GM23338 (cell line): ENCODE results near the gene HOXA5. TPM values are rescaled to one million over a fixed set of nuclear protein-coding genes. Genes with fewer than 3 reads are reported as not detected.

Source experiments
- ATAC-seq: fragments of 200-7000 bp; cut with Tn5 transposase; 3 replicates; pipeline ENCODE4 v1.9.1; 2020
- DNase-seq: peaks from one replicate; pipeline ENCODE4 v3.0.0-alpha.2; 2015; ENCODE audit warnings: low spot score
- H2AFZ ChIP-seq: fragments of 200-600 bp; sonication (generic); 2 replicates; pipeline ENCODE4 v1.8.0; 2016; ENCODE audit warnings: antibody characterized with exemption, mild to moderate bottlenecking, moderate library complexity
- H3F3A ChIP-seq: fragments of 200-600 bp; sonication (generic); replicated peaks from 2 replicates; pipeline ENCODE4 v1.8.0; 2017; ENCODE audit warnings: antibody characterized with exemption, mixed run types, low read depth
- H3K27ac ChIP-seq: fragments of 200-600 bp; sonication (generic); 2 replicates; pipeline ENCODE4 v1.6.1; 2016; ENCODE audit warnings: low read depth
- H3K27me3 ChIP-seq: fragments of 200-600 bp; sonication (generic); 2 replicates; pipeline ENCODE4 v1.8.0; 2016; ENCODE audit warnings: mild to moderate bottlenecking, mixed run types, moderate library complexity; ENCODE audit not compliant: insufficient read depth
- H3K36me3 ChIP-seq: fragments of 200-600 bp; sonication (generic); 2 replicates; pipeline ENCODE4 v1.8.0; 2016; ENCODE audit warnings: mild to moderate bottlenecking; ENCODE audit not compliant: insufficient read depth
- H3K4me1 ChIP-seq: fragments of 200-600 bp; sonication (generic); 2 replicates; pipeline ENCODE4 v1.8.0; 2016; ENCODE audit warnings: mild to moderate bottlenecking, moderate library complexity; ENCODE audit not compliant: insufficient read depth
- H3K4me2 ChIP-seq: fragments of 200-600 bp; sonication (generic); 2 replicates; pipeline ENCODE4 v1.7.1; 2017; ENCODE audit warnings: mixed run types
- H3K4me3 ChIP-seq: fragments of 200-600 bp; sonication (generic); 2 replicates; pipeline ENCODE4 v1.6.1; 2016; ENCODE audit warnings: mixed run types
- H3K79me2 ChIP-seq: fragments of 200-600 bp; sonication (generic); replicated peaks from 2 replicates; pipeline ENCODE4 v1.8.0; 2017; ENCODE audit warnings: mild to moderate bottlenecking; ENCODE audit not compliant: insufficient read depth
- H3K9me2 ChIP-seq: fragments of 200-600 bp; sonication (generic); 2 replicates; pipeline ENCODE4 v1.8.0; 2017; ENCODE audit not compliant: insufficient read depth
- H4K20me1 ChIP-seq: fragments of 200-600 bp; sonication (generic); replicated peaks from 2 replicates; pipeline ENCODE4 v1.8.0; 2017; ENCODE audit warnings: mild to moderate bottlenecking; ENCODE audit not compliant: insufficient read depth
- H3K27ac Mint-ChIP-seq: 2 replicates; pipeline ENCODE4 v1.8.0; 2020; ENCODE audit warnings: inconsistent platforms, mild to moderate bottlenecking, moderate library complexity, mixed read lengths
- H3K27me3 Mint-ChIP-seq: 3 replicates; pipeline ENCODE4 v1.8.0; 2022; ENCODE audit warnings: low read depth, mild to moderate bottlenecking, moderate library complexity, mixed read lengths, inconsistent platforms; ENCODE audit not compliant: insufficient read depth, poor library complexity
- H3K36me3 Mint-ChIP-seq: 3 replicates; pipeline ENCODE4 v1.8.0; 2021; ENCODE audit warnings: low read depth, mild to moderate bottlenecking, inconsistent platforms, moderate library complexity, mixed read lengths
- H3K4me1 Mint-ChIP-seq: 3 replicates; pipeline ENCODE4 v1.8.0; 2020; ENCODE audit warnings: mild to moderate bottlenecking, inconsistent platforms, mixed read lengths
- H3K4me3 Mint-ChIP-seq: 3 replicates; pipeline ENCODE4 v1.8.0; 2021; ENCODE audit warnings: moderate library complexity, mild to moderate bottlenecking, inconsistent platforms, mixed read lengths
- H3K9me3 Mint-ChIP-seq: 3 replicates; pipeline ENCODE4 v1.8.0; 2020; ENCODE audit warnings: moderate library complexity, mild to moderate bottlenecking, inconsistent platforms, mixed read lengths
- CREB1 ChIP-seq: fragments of 250-450 bp; sonication (Bioruptor Pico); IDR thresholded peaks from 2 replicates; pipeline ENCODE4 v1.5.0; 2020; ENCODE audit warnings: low read depth, mild to moderate bottlenecking, moderate library complexity
- EZH2 ChIP-seq: fragments of 200-600 bp; sonication (generic); IDR thresholded peaks from one replicate; pipeline ENCODE4 v1.8.0; 2017; ENCODE audit warnings: antibody characterized with exemption, mild to moderate bottlenecking, low read depth; ENCODE audit not compliant: unreplicated experiment
- STAT1 ChIP-seq: IDR thresholded peaks from one replicate; pipeline ENCODE4 v1.6.1; 2016; ENCODE audit warnings: antibody characterized with exemption; ENCODE audit not compliant: unreplicated experiment
- polyA plus RNA-seq: library from polyadenylated mRNA; unstranded; fragments of >200 nt; fragmentation: Nextera tagmentation; extraction: Ambion mirVana; gene quantifications from 2 replicates; pipeline ENCODE4 v1.2.1, GENCODE V29; 2016
- total RNA-seq: library from RNA; depleted of rRNA; stranded (reverse); fragments of >200 nt; shearing (Covaris generic); gene quantifications from 2 replicates; pipeline ENCODE4 v1.2.3, GENCODE V29; 2014
- TF ChIP-seq, protein P1 (sequence below), 2 experiments: fragments of 200-600 bp in 1 of 2; sonication (generic) in 1 of 2; conservative IDR thresholded peaks; 2 replicates each; pipeline versions ENCODE4 v1.5.1 to v1.6.1; 2016 to 2017; ENCODE audit warnings: antibody characterized with exemption in 2 of 2, low read depth in 2 of 2, mild to moderate bottlenecking in 2 of 2, moderate library complexity in 1 of 2

HOXA5 gene
- total and polyA plus RNA-seq, 2 experiments from 2014 or later = not detected

DNA sequence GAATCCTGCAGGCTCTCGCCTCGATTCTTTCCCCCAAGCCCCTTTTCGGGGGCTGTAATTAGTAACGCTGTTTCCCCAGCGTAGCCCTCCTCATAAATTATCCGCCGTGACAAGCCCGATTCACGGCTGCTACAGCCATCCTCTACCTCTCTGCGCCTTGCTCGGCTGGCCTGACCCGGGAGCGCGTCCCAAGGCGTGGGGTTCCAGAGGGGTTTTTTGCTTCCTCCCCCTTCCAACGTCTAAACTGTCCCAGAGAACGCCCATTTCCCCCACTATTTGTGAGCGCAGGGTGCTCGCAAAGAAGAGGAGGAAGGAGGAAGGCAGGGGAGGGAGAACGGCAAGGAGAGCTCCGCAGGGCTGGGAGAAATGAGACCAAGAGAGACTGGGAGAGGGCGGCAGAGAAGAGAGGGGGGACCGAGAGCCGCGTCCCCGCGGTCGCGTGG is 880 bp downstream of the HOXA5 start:
- Histone ChIP-seq H3K79me2 (no peaks in the 10 kb centered on the region), H3K36me3 (no peaks in the 10 kb centered on the region), H3K4me1 (peaks cover 36% of the 10 kb centered on the region), H3K4me2 (peak overlapping the region; percentile 93), H3K27ac (no peak overlapping the region), H3F3A (peaks cover 41% of the 10 kb centered on the region), H3K4me3 (peak overlapping the region; percentile 60), H4K20me1 (peaks cover 48% of the 10 kb centered on the region), H3K9me2 (no peaks in the 10 kb centered on the region), H2AFZ (peak overlapping the region; percentile 67; the same call in 1 of the 2 replicates), H3K27me3 (peaks cover 100% of the 10 kb centered on the region)
- no peak for DNase-seq
- Mint-ChIP-seq H3K4me1 (peaks cover 21% of the 10 kb centered on the region), H3K27ac (no peak overlapping the region), H3K4me3 (peak overlapping the region; percentile 63), H3K9me3 (peaks cover 22% of the 10 kb centered on the region; the same call in 2 of the 3 replicates), H3K36me3 (no peaks in the 10 kb centered on the region; the same call in 2 of the 3 replicates), H3K27me3 (peaks cover 100% of the 10 kb centered on the region)
- no peak; the same call in 2 of the 3 replicates for ATAC-seq
- TF ChIP-seq, protein P1, sequence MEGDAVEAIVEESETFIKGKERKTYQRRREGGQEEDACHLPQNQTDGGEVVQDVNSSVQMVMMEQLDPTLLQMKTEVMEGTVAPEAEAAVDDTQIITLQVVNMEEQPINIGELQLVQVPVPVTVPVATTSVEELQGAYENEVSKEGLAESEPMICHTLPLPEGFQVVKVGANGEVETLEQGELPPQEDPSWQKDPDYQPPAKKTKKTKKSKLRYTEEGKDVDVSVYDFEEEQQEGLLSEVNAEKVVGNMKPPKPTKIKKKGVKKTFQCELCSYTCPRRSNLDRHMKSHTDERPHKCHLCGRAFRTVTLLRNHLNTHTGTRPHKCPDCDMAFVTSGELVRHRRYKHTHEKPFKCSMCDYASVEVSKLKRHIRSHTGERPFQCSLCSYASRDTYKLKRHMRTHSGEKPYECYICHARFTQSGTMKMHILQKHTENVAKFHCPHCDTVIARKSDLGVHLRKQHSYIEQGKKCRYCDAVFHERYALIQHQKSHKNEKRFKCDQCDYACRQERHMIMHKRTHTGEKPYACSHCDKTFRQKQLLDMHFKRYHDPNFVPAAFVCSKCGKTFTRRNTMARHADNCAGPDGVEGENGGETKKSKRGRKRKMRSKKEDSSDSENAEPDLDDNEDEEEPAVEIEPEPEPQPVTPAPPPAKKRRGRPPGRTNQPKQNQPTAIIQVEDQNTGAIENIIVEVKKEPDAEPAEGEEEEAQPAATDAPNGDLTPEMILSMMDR (conservative IDR thresholded peaks at IDR 0.05; ENCODE audit: low read depth in 2 of 2) = no peak
- TF ChIP-seq EZH2 = peak; percentile 98

DNA sequence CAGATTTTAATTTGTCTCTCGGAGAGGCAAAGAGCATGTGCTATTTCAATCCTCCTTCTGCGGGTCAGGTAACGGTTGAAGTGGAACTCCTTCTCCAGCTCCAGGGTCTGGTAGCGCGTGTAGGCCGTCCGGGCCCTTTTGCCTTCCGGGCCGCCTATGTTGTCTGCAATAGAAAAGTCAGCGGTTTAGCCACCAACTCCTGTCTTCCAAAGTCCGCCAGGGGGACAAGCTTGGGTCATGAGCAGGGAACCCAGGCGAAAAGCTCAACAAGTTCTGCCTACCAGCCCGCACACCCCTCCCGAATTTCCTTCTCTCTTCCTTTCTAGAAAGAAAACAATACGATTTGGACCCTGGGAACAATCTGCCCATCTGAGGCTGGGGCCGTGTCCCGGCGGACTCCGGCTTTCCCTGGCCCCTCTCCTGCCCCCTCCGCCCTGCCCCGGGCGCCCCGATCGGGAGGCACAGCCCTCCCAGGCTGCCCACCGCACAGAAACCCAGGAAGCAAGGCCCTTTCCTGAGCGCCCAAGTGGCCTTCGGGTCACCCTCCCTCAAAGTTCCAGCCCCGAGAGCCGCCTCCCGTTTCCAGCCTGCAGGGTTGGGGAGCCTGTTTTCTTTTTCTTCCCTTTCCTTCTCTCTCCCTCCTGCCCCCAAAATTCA is 1.4 kb downstream of the HOXA5 start:
- DNase-seq = peak; percentile 75
- H3K79me2 ChIP-seq = no peaks in the 10 kb centered on the region
- peaks cover 100% of the 10 kb centered on the region for H3K27me3 ChIP-seq
- H2AFZ ChIP-seq = no peak overlapping the region
- H3K4me3 ChIP-seq = peak overlapping the region; percentile 60
- ATAC-seq = peak; percentile 9
- H3F3A ChIP-seq = peaks cover 44% of the 10 kb centered on the region
- peak overlapping the region; percentile 93 for H3K4me2 ChIP-seq
- no peak overlapping the region for H3K27ac ChIP-seq
- Mint-ChIP-seq H3K27me3 (peaks cover 100% of the 10 kb centered on the region), H3K4me1 (peaks cover 21% of the 10 kb centered on the region), H3K27ac (no peak overlapping the region), H3K4me3 (peak overlapping the region; percentile 63), H3K9me3 (peaks cover 19% of the 10 kb centered on the region; the same call in 2 of the 3 replicates), H3K36me3 (no peaks in the 10 kb centered on the region; the same call in 2 of the 3 replicates)
- H3K36me3 ChIP-seq = no peaks in the 10 kb centered on the region
- H3K4me1 ChIP-seq = peaks cover 31% of the 10 kb centered on the region
- H4K20me1 ChIP-seq = peaks cover 47% of the 10 kb centered on the region
- TF ChIP-seq EZH2 = peak; percentile 85
- no peak for TF ChIP-seq CREB1
- no peak for TF ChIP-seq STAT1
- TF ChIP-seq, protein P1 (conservative IDR thresholded peaks at IDR 0.05; ENCODE audit: low read depth in 2 of 2) = 0 out of 4 replicates have a peak, but pooled peaks have one; percentile 5 to 13
- H3K9me2 ChIP-seq = no peaks in the 10 kb centered on the region
